ENCODE measurements around the gene CCDC134.

Gene CCDC134

DNA sequence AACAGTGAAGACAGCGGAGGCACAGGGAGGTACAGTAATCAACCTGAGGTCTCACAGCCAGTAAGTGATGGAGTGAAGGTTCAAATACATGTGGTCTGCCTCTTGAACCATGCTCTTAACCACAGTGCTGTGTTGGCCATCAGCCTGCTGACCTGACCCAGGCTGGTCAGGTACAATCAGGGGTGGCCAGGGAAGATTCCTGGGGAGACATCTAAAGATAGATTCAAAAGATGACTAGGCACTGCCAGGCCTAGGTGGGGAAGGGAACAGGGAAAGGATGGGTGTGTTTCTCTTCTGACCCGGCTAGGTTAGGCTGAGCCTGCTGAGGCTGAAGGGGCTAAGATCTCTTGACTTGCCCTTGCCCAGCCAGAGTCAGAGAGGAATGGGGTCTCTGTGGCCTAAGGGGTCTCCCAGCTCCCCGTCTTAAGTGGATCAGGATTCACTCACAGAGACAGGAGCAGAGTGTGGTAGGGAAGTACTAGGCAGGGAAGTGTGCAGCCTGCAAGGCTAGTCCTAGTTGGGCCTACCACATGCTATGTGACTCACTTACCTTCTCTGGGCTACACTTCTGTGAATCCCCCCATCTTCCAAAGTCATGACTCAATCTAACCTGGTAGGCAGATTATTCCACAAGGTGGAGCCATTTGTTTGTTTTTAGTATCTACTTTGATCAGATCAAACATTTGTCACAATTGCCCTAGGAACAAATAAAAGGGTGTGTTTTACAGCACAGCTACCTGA, 22.0 kb downstream of the CCDC134 start:
- H3K4me1 Mint-ChIP-seq (ENCODE audit: low read depth) = peaks cover 47% of the 10 kb centered on the region
- no peak overlapping the region for H3K27ac Mint-ChIP-seq
- H3K9me3 Mint-ChIP-seq = no peaks in the 10 kb centered on the region
- intact Hi-C loops (cut with micrococcal nuclease) = loop anchor here (1.0 to 2.0 kb wide), 2 partner anchors 34 to 119 kb away; no protein-coding TSS in a partner anchor
- no peaks in the 10 kb centered on the region for H3K27me3 Mint-ChIP-seq
- peaks cover 42% of the 10 kb centered on the region for H3K36me3 Mint-ChIP-seq (ENCODE audit: low read depth)
- H3K4me3 Mint-ChIP-seq = no peak overlapping the region

DNA sequence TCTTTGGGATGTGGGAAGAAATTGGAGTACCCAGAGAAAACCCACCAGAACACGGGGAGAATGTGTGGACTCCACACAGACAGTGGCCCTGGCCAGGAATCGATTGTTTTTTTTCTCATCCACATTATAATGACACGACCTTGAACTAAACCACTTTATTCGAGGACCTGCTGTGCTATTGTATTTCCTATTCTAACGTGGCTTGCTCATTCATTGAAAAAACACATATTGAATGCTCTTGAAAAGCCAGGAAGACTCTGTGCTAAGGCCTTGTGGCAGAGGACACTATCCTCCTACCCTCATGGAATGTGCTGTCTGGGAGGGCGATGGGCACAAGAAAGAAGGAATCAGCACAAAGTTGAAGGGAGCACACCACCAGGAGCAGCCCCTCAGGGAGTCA, 23.3 kb downstream of the CCDC134 start:
- no peak overlapping the region for H3K4me3 Mint-ChIP-seq
- no peaks in the 10 kb centered on the region for H3K9me3 Mint-ChIP-seq
- H3K36me3 Mint-ChIP-seq (ENCODE audit: low read depth) = peaks cover 42% of the 10 kb centered on the region
- H3K27ac Mint-ChIP-seq = peak overlapping the region; percentile 99
- H3K4me1 Mint-ChIP-seq (ENCODE audit: low read depth) = peaks cover 60% of the 10 kb centered on the region
- intact Hi-C loops (cut with micrococcal nuclease) = loop anchor here (2.0 kb wide), 1 partner anchor 33 kb away; no protein-coding TSS in a partner anchor
- H3K27me3 Mint-ChIP-seq = no peaks in the 10 kb centered on the region

DNA sequence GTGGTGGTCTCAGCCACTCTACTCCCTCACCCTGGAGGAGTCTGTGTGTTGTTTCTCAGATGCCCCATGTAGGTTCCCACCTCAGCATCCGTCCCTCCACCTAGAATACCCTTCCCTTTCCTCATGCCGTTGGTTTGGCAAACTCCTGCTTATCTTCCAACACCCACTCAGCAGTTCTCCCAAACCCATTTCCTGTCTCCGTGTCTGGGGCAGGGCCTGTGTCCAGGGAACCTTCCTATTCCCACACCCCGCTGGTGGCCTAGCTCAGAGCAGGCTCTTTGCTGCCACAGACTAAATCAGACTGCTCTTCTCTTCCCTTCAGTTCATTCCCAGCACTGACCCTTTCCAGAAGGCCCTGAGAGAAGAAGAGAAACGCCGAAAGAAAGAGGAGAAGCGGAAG, 24.9 kb downstream of the CCDC134 start:
- H3K36me3 Mint-ChIP-seq (ENCODE audit: low read depth) = peaks cover 30% of the 10 kb centered on the region
- H3K27ac Mint-ChIP-seq = peak overlapping the region; percentile 99

DNA sequence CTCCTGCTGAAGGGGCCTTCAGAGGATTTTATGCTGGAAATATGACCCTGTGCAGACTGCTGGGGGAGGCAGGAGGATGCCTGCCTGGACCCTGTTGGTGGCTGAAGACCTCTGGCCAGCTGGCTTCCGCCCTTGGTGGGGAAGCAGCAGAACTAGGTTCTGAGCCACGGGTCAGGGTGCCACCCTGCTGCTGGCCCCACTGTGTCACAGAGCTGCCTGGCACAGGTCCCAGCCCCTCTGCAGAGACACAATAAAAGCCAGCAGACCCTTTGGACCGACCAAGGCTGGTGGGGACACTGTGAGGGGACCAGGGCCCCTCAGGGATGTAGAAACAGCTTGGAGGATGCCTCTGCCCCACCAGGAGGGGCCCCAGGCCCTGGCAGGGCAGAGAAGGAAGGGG, 25.5 kb downstream of the CCDC134 start:
- no peaks in the 10 kb centered on the region for H3K9me3 Mint-ChIP-seq
- H3K27ac Mint-ChIP-seq = peak overlapping the region; percentile 99
- H3K4me1 Mint-ChIP-seq (ENCODE audit: low read depth) = peaks cover 70% of the 10 kb centered on the region
- peaks cover 23% of the 10 kb centered on the region for H3K36me3 Mint-ChIP-seq (ENCODE audit: low read depth)
- intact Hi-C loops (cut with micrococcal nuclease) = no loop called here
- H3K27me3 Mint-ChIP-seq = no peaks in the 10 kb centered on the region
- no peak overlapping the region for H3K4me3 Mint-ChIP-seq

More for the DNA sequence above, 24.9 kb downstream of the CCDC134 start:
- Mint-ChIP-seq H3K4me1 (ENCODE audit: low read depth) (peaks cover 74% of the 10 kb centered on the region), H3K4me3 (no peak overlapping the region), H3K27me3 (no peaks in the 10 kb centered on the region), H3K9me3 (no peaks in the 10 kb centered on the region)
- intact Hi-C loops (cut with micrococcal nuclease) = no loop called here

DNA sequence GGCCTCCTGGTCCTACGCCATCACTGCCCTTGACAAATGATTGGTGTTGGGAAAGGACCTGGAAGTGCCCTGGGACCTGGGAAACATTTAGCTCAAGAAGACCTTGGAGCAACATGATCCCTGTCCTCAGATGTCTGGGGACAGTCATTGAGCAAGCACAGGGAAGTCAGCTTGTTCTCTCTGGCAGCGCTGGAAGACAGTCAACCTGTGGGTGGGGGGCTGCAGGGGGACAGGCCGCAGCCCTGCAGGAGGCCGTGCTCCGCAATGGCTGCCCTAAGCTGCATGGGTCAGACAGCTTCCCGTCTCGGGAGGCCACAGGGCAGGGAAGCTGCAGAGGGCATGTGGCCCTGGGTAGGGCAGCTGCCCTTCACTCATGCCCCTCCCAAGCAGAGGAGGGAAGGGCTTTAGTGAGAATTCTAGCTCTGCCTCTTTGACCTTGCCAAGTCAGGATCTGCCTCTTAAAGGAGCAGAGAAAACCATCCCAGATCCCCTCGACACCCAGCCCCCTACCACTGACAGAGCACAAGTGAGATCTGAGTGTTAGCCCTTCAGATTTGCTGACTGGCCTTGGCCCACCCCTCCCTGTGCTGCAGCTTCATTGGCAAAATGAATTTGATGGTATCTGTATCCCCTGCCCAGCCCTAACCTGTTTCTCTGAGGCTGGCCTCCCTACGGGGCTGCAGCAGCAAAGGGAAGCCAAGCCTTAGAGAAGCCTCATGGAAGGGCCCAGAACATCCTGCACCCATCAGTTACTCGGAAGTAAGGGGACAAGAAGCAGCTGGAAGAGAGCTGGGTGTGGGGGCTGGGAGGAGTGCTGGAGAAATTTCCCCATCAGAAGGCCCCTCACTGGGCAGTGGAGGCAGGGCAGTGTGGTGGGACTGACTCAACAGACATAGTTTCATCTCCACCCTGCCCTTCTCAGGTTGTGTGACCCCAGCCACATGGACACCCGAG, 26.2 kb downstream of the CCDC134 start:
- peak overlapping the region; percentile 99 for H3K27ac Mint-ChIP-seq
- H3K27me3 Mint-ChIP-seq = no peaks in the 10 kb centered on the region
- H3K4me3 Mint-ChIP-seq = no peak overlapping the region
- peaks cover 22% of the 10 kb centered on the region for H3K36me3 Mint-ChIP-seq (ENCODE audit: low read depth)
- intact Hi-C loops (cut with micrococcal nuclease) = no loop called here
- H3K4me1 Mint-ChIP-seq (ENCODE audit: low read depth) = peaks cover 76% of the 10 kb centered on the region
- no peaks in the 10 kb centered on the region for H3K9me3 Mint-ChIP-seq

DNA sequence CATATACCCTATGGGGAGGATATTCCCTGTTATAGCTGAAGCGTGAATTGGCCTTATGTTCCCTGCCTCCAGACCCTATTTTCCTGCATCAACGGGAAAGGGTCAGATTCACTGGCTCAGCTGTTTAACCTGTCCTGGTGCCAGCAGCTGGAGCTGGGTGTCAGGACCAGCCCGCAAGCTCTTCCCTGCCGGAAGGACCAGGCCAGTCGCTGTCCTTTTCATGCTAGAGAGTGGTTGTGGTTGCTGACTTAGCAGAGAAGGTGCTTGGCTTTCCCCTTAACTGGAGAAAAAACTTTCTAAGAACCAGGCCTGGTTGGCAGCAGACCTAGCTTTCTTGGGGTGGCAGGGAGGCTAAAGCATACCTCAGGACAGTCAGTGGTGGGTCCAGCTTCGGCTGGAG, 27.2 kb downstream of the CCDC134 start:
- intact Hi-C loops (cut with micrococcal nuclease) = no loop called here
- Mint-ChIP-seq H3K4me1 (ENCODE audit: low read depth) (peaks cover 76% of the 10 kb centered on the region), H3K9me3 (no peaks in the 10 kb centered on the region), H3K36me3 (ENCODE audit: low read depth) (peaks cover 22% of the 10 kb centered on the region), H3K4me3 (no peak overlapping the region), H3K27ac (peak overlapping the region; percentile 99), H3K27me3 (no peaks in the 10 kb centered on the region)

DNA sequence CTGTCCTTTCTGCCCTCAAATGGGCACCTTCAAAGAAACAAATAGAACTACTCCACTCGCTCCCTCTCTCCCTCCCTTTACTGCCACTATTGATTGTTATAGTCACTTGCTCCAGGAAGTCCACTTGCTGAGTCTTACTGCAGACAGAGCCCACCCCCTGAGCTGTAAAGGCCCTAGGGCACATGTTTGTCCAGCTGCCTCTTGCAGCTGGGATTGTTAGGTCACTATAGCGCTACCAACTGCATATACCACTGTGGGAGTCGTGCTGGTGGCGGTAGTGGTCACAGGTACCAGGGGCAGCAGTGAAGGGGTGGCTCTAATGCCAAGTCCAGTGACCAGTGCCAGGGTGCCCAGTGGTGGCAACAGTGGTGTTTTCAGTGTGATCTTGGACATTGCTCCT, 28.0 kb downstream of the CCDC134 start:
- Mint-ChIP-seq H3K9me3 (no peaks in the 10 kb centered on the region), H3K27ac (peak overlapping the region; percentile 99), H3K4me3 (no peak overlapping the region), H3K36me3 (ENCODE audit: low read depth) (peaks cover 30% of the 10 kb centered on the region), H3K27me3 (no peaks in the 10 kb centered on the region), H3K4me1 (ENCODE audit: low read depth) (peaks cover 76% of the 10 kb centered on the region)
- intact Hi-C loops (cut with micrococcal nuclease) = no loop called here

DNA sequence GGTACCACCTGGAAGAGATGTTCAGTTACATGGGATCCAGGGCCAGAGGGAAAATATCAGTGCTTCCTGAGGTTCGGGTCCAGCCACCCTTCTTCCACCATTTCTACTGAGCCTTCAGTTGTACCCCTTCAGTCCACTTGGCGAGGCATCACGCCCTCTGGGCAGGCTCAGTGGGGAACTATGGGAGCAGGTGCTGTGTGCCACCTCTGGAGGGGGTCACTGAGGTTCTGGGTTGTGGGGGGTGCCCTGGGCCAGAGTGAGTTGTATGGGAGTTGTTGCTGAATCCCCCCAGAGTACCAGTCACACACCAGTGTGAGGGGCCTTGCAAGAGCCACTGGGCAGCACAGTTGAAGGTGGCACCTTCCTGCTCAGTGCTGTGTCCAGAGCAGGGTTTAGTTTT, 29.7 kb downstream of the CCDC134 start:
- H3K36me3 Mint-ChIP-seq (ENCODE audit: low read depth) = peaks cover 21% of the 10 kb centered on the region

DNA sequence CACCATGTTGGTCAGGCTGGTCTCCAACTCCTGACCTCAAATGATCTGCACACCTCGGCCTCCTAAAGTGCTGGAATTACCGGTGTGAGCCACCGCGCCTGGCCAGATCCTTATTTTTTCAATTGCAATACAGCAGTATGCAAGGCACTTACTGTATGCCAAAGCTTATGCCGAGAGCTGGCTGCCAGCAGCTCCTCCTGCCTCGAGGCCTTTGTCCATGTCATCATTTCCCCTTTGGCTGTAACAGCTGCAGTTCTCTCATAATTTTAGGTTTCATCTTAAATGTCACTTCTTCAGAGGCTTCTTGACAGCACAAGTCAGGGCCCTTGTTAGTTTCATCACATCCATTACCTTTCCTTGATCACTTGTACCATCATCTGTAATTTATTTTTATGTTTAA, 30.9 kb downstream of the CCDC134 start:
- Mint-ChIP-seq H3K4me3 (peak overlapping the region; percentile 23), H3K27ac (peak overlapping the region; percentile 99), H3K9me3 (no peaks in the 10 kb centered on the region), H3K4me1 (ENCODE audit: low read depth) (peaks cover 71% of the 10 kb centered on the region), H3K27me3 (no peaks in the 10 kb centered on the region), H3K36me3 (ENCODE audit: low read depth) (peaks cover 23% of the 10 kb centered on the region)
- intact Hi-C loops (cut with micrococcal nuclease) = loop anchor here (5.0 kb wide), 1 partner anchor 244 kb away; the partner anchor contains the start of gene PMM1

More for the DNA sequence above, 29.7 kb downstream of the CCDC134 start:
- Mint-ChIP-seq H3K9me3 (no peaks in the 10 kb centered on the region), H3K27ac (peak overlapping the region; percentile 99), H3K4me3 (no peak overlapping the region), H3K27me3 (no peaks in the 10 kb centered on the region), H3K4me1 (ENCODE audit: low read depth) (peaks cover 71% of the 10 kb centered on the region)
- intact Hi-C loops (cut with micrococcal nuclease) = loop anchor here (5.0 kb wide), 1 partner anchor 243 kb away; the partner anchor contains the start of gene PMM1

DNA sequence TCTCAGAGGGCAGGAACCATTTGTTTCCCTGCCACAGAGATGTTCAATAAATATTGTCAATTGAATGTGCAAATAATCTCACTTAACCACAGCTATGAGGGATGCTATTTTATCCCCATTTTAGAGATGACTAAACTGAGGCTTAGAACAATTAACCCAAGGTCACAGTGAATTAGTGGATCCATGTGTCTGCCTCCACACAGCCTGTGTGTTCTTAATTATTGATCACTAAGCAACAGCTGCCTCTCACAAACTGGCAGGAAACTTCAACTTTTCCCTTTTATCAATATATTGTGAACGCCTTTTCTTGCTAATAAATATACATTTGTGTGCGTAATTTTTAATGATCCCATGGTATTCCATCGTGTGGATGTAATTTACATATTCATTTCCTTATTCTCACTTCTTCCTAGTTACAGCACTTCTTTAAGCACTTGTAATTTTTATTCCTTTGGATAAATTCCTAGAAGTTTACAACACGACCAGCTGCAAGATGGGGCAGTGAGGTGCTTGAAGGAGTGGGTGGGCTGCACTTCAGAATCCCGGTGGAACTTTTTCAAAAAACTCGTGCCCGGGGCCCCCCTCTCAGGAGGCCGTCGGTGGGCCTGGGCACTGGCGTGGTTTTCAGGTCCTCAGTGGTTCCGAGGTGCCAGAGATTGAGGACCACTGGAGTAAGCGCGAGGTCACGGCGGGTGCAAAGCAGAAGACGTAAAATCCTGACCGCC, 31.5 kb downstream of the CCDC134 start:
- intact Hi-C loops (cut with micrococcal nuclease) = loop anchor here (2.0 to 5.0 kb wide), 2 partner anchors 109 to 245 kb away; partner anchors contain the start of gene PMM1
- H3K27me3 Mint-ChIP-seq = no peaks in the 10 kb centered on the region
- peaks cover 29% of the 10 kb centered on the region for H3K36me3 Mint-ChIP-seq (ENCODE audit: low read depth)
- no peaks in the 10 kb centered on the region for H3K9me3 Mint-ChIP-seq
- peaks cover 71% of the 10 kb centered on the region for H3K4me1 Mint-ChIP-seq (ENCODE audit: low read depth)
- H3K27ac Mint-ChIP-seq = peak overlapping the region; percentile 99
- peak overlapping the region; percentile 97 for H3K4me3 Mint-ChIP-seq

DNA sequence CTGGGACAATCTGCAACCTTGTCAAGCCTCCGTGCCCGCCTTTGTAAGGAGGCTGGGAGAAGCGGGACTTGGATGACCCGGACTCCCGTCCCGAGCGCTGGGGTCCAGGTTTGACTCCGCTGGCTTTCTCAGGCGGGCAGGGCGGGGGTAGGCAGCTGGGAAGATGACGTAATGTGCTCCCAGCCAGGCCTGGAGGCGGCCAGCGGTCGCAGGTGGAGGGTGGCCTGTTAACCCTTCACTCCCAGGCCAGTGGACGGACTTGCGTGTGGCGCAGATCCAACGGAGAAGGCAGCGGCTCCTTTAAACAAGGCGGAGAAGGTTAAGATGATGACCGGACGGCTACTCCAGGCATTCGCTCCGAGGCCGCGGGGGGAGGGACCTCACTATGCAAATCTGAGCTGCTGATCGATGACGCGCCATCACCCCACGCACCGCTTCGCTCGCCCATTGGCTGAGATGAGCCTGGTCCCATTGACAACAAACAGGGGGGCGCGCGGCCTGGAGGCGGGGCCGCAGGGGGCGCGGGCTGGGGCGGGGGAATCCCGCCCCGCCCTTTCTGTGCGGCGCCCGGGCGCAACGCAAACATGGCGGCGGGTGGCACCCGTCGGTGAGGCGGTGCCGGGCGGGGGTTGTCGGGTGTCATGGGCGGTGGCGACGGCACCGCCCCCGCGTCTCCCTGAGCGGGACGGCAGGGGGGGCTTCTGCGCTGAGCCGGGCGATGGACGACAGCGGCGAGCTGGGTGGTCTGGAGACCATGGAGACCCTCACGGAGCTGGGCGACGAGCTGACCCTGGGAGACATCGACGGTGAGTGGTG, 32.3 kb downstream of the CCDC134 start, which contains the start of gene SREBF2:
SREBF2 (plus strand) TSS at position 553 of the 816 bp plus-strand sequence; CDS start at position 719, 166 bp downstream.
- Mint-ChIP-seq H3K4me3 (peak within 1 kb of the TSS; percentile 97), H3K4me1 (ENCODE audit: low read depth) (peaks cover 65% of the 10 kb centered on the region), H3K36me3 (ENCODE audit: low read depth) (peaks cover 35% of the 10 kb centered on the region), H3K9me3 (no peaks in the 10 kb centered on the region), H3K27ac (peak within 1 kb of the TSS; percentile 99), H3K27me3 (no peaks in the 10 kb centered on the region)
- intact Hi-C loops (cut with micrococcal nuclease) = loop anchor here (2.0 to 5.0 kb wide), 2 partner anchors 108 to 245 kb away; partner anchors contain the start of gene PMM1

DNA sequence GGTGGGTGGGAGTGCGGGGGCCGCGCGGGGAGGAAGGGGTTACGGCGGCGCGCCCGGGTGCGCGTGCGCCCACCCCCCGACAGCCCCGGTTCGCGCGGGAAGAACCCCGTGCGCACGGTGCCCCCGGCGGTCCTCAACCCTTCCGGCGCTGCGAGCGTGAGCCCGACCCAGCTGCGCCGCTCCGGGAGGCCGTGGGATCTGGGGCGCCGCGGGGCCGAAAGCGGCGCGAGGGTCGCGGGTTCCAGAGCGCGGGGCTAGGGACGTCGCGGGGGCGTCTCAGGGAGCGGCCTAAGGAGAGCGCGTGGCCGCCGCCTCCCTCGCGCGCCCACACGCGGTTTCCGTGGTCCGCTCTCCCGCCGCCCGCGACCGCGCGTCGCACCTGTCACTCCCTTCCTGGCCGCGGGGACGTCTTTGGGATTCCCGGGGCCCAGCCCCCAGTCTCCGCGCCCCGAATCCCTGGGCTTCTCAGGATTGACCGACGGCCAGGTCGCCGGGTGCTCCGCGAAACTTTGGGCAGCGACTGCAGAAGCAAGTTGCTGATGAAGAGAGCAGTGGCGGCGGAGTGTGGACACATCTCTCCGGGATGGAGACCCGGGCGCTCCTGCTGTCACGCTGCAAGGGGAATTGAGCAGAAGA, 33.0 kb downstream of the CCDC134 start:
- peak overlapping the region; percentile 99 for H3K27ac Mint-ChIP-seq
- H3K27me3 Mint-ChIP-seq = no peaks in the 10 kb centered on the region
- peaks cover 65% of the 10 kb centered on the region for H3K4me1 Mint-ChIP-seq (ENCODE audit: low read depth)
- H3K9me3 Mint-ChIP-seq = no peaks in the 10 kb centered on the region
- peaks cover 42% of the 10 kb centered on the region for H3K36me3 Mint-ChIP-seq (ENCODE audit: low read depth)
- peak overlapping the region; percentile 97 for H3K4me3 Mint-ChIP-seq
- intact Hi-C loops (cut with micrococcal nuclease) = loop anchor here (2.0 to 5.0 kb wide), 3 partner anchors 15 to 246 kb away; partner anchors contain the start of gene PMM1
